HepG2 (cell line): Measurements from ENCODE around the gene WWP2. TPM values are rescaled to one million over a fixed set of nuclear protein-coding genes. Genes with fewer than 3 reads are reported as not detected.
A peak's percentile ranks its signal among the peaks of the same experiment; 100 is the strongest.

Experiments
- ELF4 ChIP-seq: sonication (generic); formaldehyde crosslinking; IDR thresholded peaks from 2 replicates; pipeline ENCODE4 v1.5.0; 2020; ENCODE audit warnings: missing genetic modification reagents, mild to moderate bottlenecking, moderate library complexity, borderline replicate concordance
- FLYWCH1 ChIP-seq: sonication (generic); formaldehyde crosslinking; IDR thresholded peaks from 2 replicates; pipeline ENCODE4 v1.8.1; 2023; ENCODE audit warnings: mild to moderate bottlenecking, missing genetic modification reagents
- HDAC2 ChIP-seq: sonication (generic); formaldehyde crosslinking; IDR thresholded peaks from 2 replicates; pipeline ENCODE4 v1.4.0; 2020; ENCODE audit warnings: missing genetic modification reagents
- HNF4A ChIP-seq: sonication (generic); formaldehyde crosslinking; IDR thresholded peaks from 2 replicates; pipeline ENCODE4 v1.4.0; 2020; ENCODE audit warnings: missing genetic modification reagents
- SALL1 ChIP-seq: sonication (generic); formaldehyde crosslinking; IDR thresholded peaks from 2 replicates; pipeline ENCODE4 v1.8.0; 2022; ENCODE audit warnings: mild to moderate bottlenecking, missing genetic modification reagents
- SMYD3 ChIP-seq: sonication (generic); formaldehyde crosslinking; IDR thresholded peaks from 2 replicates; pipeline ENCODE4 v1.8.1; 2023; ENCODE audit warnings: mild to moderate bottlenecking, missing genetic modification reagents
- TEAD3 ChIP-seq: optimal IDR thresholded peaks from 2 replicates; pipeline ENCODE3; 2016; ENCODE audit warnings: borderline replicate concordance
- ZNF230 ChIP-seq: sonication (generic); formaldehyde crosslinking; IDR thresholded peaks from 2 replicates; pipeline ENCODE4 v1.4.0; 2020; ENCODE audit warnings: mild to moderate bottlenecking, missing genetic modification reagents
- ZNF282 ChIP-seq: fragments of 450-650 bp; IDR thresholded peaks from 2 replicates; pipeline ENCODE4 v1.6.1; 2018; ENCODE audit not compliant: partially characterized antibody
- ZNF446 ChIP-seq: sonication (generic); formaldehyde crosslinking; IDR thresholded peaks from 2 replicates; pipeline ENCODE4 v1.5.0; 2020; ENCODE audit warnings: mild to moderate bottlenecking, missing genetic modification reagents
- ZNF580 ChIP-seq: IDR thresholded peaks from 2 replicates; pipeline ENCODE4 v1.6.1; 2016; ENCODE audit warnings: low read depth, borderline replicate concordance
- ZNF678 ChIP-seq: sonication (generic); formaldehyde crosslinking; IDR thresholded peaks from 2 replicates; pipeline ENCODE4 v1.4.0; 2020; ENCODE audit warnings: mild to moderate bottlenecking, missing genetic modification reagents
- ZNF780A ChIP-seq: sonication (generic); formaldehyde crosslinking; IDR thresholded peaks from 2 replicates; pipeline ENCODE4 v1.8.0; 2022; ENCODE audit warnings: mild to moderate bottlenecking, missing genetic modification reagents, moderate library complexity
- ZZZ3 ChIP-seq: sonication (generic); formaldehyde crosslinking; IDR thresholded peaks from 2 replicates; pipeline ENCODE4 v1.4.0; 2020; ENCODE audit warnings: missing genetic modification reagents, mild to moderate bottlenecking, borderline replicate concordance
- polyA plus RNA-seq, 8 experiments: library from polyadenylated mRNA; depleted of rRNA in 3 of 8; stranded (reverse) in 7 of 8; unstranded in 1 of 8; fragments of >200 nt; fragmentation: Illumina TruSeq in 4 of 8; extraction: Trizol in 4 of 8; gene quantifications; 2 replicates each; pipeline versions ENCODE4 v1.2.1 to v1.2.3, GENCODE V29; 2011 to 2016; ENCODE audit warnings: low read depth in 4 of 8, missing spikeins in 1 of 8, mixed read lengths in 1 of 8; ENCODE audit not compliant: insufficient read depth in 1 of 8
- total RNA-seq, 5 experiments: library from RNA; depleted of rRNA; stranded (reverse); fragments of >200 nt; fragmentation: Illumina TruSeq; extraction: Trizol; gene quantifications; 2 replicates each; pipeline ENCODE4 v1.2.3, GENCODE V29; 2016; ENCODE audit warnings: low read depth in 1 of 5
- TF ChIP-seq, protein P1 (sequence below): sonication (generic); formaldehyde crosslinking; IDR thresholded peaks from 2 replicates; pipeline ENCODE4 v1.5.0; 2020; ENCODE audit warnings: mild to moderate bottlenecking, missing genetic modification reagents, borderline replicate concordance
- TF ChIP-seq, protein P2 (sequence below): sonication (generic); formaldehyde crosslinking; IDR thresholded peaks from 2 replicates; pipeline ENCODE4 v1.4.0; 2020; ENCODE audit warnings: missing genetic modification reagents
- TF ChIP-seq, protein P3 (sequence below): sonication (generic); formaldehyde crosslinking; IDR thresholded peaks from 2 replicates; pipeline ENCODE4 v1.4.0; 2020; ENCODE audit warnings: low read depth, mild to moderate bottlenecking, missing genetic modification reagents
- TF ChIP-seq, protein P4 (sequence below): sonication (generic); formaldehyde crosslinking; conservative IDR thresholded peaks from 2 replicates; pipeline ENCODE4 v1.8.0; 2022; ENCODE audit warnings: mild to moderate bottlenecking, moderate library complexity, missing genetic modification reagents

WWP2 gene
- total and polyA plus RNA-seq, 2 of the 13 experiments (the other 11 are each of a cell fraction or from before 2014, with no cell fraction given): 11.4 to 28.2 TPM

GRCh38 chr16:69771651-69771967 lies 9.5 kb downstream of the WWP2 start (continued):
- TF ChIP-seq ZNF230 (CRISPR knock-in tag): no peak
- TF ChIP-seq ZZZ3: no peak
- TF ChIP-seq HNF4A (CRISPR knock-in tag): peak; percentile 28; the same call in 1 of the 2 replicates
- no peak for TF ChIP-seq FLYWCH1 (CRISPR knock-in tag)
- TF ChIP-seq SALL1: no peak; the same call in 1 of the 2 replicates
- TF ChIP-seq, protein P1, sequence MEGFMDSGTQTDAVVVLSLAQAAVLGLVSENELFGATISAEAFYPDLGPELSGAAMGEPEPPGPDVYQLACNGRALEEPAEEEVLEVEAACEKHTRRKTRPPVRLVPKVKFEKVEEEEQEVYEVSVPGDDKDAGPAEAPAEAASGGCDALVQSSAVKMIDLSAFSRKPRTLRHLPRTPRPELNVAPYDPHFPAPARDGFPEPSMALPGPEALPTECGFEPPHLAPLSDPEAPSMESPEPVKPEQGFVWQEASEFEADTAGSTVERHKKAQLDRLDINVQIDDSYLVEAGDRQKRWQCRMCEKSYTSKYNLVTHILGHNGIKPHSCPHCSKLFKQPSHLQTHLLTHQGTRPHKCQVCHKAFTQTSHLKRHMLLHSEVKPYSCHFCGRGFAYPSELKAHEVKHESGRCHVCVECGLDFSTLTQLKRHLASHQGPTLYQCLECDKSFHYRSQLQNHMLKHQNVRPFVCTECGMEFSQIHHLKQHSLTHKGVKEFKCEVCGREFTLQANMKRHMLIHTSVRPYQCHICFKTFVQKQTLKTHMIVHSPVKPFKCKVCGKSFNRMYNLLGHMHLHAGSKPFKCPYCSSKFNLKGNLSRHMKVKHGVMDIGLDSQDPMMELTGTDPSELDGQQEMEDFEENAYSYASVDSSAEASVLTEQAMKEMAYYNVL (CRISPR knock-in tag): 0 out of 2 replicates have a peak, but pooled peaks have one; percentile 32
- TF ChIP-seq, protein P2, sequence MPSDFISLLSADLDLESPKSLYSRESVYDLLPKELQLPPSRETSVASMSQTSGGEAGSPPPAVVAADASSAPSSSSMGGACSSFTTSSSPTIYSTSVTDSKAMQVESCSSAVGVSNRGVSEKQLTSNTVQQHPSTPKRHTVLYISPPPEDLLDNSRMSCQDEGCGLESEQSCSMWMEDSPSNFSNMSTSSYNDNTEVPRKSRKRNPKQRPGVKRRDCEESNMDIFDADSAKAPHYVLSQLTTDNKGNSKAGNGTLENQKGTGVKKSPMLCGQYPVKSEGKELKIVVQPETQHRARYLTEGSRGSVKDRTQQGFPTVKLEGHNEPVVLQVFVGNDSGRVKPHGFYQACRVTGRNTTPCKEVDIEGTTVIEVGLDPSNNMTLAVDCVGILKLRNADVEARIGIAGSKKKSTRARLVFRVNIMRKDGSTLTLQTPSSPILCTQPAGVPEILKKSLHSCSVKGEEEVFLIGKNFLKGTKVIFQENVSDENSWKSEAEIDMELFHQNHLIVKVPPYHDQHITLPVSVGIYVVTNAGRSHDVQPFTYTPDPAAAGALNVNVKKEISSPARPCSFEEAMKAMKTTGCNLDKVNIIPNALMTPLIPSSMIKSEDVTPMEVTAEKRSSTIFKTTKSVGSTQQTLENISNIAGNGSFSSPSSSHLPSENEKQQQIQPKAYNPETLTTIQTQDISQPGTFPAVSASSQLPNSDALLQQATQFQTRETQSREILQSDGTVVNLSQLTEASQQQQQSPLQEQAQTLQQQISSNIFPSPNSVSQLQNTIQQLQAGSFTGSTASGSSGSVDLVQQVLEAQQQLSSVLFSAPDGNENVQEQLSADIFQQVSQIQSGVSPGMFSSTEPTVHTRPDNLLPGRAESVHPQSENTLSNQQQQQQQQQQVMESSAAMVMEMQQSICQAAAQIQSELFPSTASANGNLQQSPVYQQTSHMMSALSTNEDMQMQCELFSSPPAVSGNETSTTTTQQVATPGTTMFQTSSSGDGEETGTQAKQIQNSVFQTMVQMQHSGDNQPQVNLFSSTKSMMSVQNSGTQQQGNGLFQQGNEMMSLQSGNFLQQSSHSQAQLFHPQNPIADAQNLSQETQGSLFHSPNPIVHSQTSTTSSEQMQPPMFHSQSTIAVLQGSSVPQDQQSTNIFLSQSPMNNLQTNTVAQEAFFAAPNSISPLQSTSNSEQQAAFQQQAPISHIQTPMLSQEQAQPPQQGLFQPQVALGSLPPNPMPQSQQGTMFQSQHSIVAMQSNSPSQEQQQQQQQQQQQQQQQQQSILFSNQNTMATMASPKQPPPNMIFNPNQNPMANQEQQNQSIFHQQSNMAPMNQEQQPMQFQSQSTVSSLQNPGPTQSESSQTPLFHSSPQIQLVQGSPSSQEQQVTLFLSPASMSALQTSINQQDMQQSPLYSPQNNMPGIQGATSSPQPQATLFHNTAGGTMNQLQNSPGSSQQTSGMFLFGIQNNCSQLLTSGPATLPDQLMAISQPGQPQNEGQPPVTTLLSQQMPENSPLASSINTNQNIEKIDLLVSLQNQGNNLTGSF (CRISPR knock-in tag): no peak
- TF ChIP-seq ZNF780A (CRISPR knock-in tag): no peak
- no peak for TF ChIP-seq ZNF446
- TF ChIP-seq ZNF282: no peak
- TF ChIP-seq HDAC2 (CRISPR knock-in tag): no peak
- TF ChIP-seq, protein P3, sequence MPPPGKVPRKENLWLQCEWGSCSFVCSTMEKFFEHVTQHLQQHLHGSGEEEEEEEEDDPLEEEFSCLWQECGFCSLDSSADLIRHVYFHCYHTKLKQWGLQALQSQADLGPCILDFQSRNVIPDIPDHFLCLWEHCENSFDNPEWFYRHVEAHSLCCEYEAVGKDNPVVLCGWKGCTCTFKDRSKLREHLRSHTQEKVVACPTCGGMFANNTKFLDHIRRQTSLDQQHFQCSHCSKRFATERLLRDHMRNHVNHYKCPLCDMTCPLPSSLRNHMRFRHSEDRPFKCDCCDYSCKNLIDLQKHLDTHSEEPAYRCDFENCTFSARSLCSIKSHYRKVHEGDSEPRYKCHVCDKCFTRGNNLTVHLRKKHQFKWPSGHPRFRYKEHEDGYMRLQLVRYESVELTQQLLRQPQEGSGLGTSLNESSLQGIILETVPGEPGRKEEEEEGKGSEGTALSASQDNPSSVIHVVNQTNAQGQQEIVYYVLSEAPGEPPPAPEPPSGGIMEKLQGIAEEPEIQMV (CRISPR knock-in tag): no peak
- no peak for TF ChIP-seq SMYD3 (CRISPR knock-in tag)
- no peak for TF ChIP-seq ZNF580 (CRISPR knock-in tag)
- TF ChIP-seq, protein P4, sequence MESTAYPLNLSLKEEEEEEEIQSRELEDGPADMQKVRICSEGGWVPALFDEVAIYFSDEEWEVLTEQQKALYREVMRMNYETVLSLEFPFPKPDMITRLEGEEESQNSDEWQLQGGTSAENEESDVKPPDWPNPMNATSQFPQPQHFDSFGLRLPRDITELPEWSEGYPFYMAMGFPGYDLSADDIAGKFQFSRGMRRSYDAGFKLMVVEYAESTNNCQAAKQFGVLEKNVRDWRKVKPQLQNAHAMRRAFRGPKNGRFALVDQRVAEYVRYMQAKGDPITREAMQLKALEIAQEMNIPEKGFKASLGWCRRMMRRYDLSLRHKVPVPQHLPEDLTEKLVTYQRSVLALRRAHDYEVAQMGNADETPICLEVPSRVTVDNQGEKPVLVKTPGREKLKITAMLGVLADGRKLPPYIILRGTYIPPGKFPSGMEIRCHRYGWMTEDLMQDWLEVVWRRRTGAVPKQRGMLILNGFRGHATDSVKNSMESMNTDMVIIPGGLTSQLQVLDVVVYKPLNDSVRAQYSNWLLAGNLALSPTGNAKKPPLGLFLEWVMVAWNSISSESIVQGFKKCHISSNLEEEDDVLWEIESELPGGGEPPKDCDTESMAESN: no peak
- no peak for TF ChIP-seq ELF4
- no peak for TF ChIP-seq TEAD3 (CRISPR knock-in tag)
- no peak for TF ChIP-seq ZNF678 (CRISPR knock-in tag)
